HG03280 (cell line): Measurements from ENCODE around the gene AXIN1.
"Not testable (repeated sequence)": the region's sequence is repeated elsewhere in the genome, so short reads cannot be mapped to it uniquely, and the experiment has no call there.

Source experiments
- ATAC-seq: cut with Tn5 transposase; IDR thresholded peaks from one replicate; pipeline ENCODE4 v1.9.1; 2021; ENCODE audit warnings: mild to moderate bottlenecking, moderate library complexity; ENCODE audit not compliant: unreplicated experiment

Gene AXIN1

DNA sequence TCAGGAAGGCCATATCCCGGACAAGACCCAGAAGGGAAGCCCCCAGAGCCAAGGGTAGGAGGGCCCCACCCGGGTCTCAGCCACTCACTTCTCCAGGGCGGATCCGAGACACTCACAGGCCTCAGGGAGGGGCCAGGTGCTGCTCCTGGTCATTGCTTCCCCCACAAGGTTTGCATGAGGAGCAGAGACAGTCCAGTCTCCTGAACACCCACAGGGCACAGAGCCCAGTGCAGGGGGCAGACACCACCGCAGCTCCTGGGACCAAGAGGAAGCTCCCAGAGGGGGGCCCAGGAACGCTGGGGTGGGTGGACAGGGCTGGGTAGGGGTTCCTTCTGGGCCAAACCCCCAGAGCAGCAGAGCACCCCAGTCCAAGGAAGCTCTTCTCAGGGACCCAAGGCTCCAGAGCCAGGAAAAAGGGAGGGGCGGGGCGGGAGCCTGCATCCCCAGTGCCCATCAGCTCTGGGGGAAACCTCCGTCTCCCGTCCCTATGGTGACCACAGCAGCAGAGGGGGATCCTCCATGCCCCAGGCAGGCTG, 18.5 kb upstream of the AXIN1 start:
- ATAC-seq = no peak

DNA sequence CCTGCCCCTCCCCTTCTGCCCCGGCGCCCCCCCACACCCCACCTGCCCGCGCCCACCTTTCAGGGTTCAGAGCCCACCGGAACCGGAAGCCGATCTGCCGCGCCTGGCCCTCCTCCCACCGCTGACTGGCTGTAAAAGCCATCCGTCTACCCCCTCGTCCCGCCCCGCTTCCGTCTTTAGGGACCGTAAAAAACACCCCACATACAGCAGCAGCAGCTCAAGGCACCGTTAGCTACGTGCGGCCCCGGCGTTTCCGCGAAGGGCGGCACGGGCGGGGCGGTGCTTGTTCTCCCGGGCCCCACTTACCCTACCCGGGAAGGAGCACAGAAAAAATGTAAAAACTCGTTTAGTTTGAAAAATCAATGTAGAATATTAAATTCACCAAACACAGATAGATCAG, 17.9 kb upstream of the AXIN1 start, which contains the start of gene MRPL28:
Gene MRPL28 (minus strand): TSS at position 96 of the 400 bp plus-strand sequence. CDS start 320 bp downstream, outside the sequence.
- ATAC-seq = peak; percentile 90

DNA sequence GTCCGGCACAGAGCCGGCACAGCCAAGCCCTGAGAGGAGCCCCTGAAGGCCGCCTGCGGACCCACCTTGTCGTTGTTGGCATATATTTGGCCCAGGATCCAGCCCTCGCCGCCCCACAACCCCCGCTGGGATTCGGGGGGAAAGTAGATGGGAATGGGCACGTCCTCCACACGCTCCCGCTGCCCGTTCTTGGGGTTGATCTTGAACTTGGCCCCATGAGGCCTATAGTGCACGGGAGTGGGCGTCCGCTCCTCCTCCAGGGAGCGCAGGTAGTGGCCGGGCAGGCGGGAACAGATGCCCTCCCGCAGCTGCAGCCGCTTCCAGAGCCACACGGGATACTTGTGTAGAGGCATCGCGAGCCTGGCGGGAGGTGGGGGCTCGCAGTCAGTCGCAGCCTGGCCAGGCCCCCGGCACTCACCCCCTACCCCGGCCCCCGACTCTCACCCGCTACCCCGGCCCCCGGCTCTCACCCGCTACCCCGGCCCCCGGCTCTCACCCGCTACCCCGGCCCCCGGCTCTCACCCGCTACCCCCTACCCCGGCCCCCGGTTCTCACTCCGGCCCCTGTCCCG, 17.4 kb upstream of the AXIN1 start:
- ATAC-seq = no peak

DNA sequence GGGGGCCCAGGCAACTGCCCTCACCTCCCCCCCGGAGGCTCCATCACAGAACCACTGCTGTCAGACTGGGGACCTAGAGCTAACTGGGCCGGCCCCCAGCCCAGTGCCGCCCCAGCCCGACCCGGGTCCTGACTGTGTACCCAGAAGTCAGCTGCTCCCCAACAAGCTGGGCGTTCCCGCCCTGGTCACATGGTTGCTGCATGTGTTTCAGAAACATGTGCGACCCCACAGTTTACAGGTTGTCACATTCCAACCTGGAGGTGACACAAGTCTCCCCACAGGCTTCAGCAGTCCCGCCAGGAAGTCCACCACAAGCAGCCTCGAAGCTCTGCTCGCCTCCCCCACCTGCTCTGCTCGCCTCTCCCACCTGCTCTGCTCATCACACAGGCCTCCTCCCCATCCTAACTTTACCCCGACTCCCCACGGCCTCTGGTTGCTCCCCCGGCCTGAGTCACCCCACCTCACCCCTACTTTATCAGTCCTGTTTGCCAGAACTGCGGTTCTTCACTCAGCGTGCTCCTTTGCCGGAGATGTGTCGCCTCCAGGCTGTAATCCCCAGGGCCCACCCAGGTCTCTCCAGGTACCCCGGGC, 16.8 kb upstream of the AXIN1 start:
- ATAC-seq = no peak

DNA sequence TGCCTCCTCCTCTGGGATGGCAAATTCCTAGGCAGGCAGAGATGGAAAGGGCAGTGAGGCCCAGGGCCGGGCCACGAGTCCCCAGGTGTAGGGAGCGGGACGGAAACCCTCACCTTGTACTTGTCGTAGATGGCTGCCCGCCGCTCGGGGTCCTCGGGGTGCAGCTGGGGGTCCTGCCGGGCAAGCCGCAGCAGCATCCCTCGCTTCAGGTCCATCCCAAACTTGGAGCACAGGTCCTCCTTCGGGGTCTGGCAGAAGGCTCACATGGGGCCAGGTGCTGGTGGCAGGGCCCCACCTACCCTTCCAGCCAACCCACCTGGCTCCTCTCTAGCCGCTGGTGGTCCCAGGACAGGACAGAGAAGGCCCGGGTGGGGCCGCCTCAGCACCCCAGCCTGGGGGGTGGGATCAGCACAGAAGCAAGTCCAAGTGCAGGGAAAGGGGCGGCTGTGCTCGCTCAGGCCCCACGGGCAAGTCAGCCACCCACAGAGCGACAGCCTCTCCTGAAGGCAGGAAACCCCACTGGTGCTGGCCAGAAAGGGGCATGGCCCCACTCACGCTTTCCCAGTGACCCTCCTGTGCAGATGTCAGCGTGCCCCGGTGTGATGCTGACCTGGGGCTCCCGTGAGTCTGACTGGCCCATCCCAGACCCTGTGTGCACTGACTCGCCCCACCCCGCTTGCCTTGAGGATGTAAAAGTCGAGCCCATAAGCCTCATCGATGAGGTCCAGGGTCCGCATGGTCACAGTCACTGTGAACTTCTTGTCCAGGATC, 16.1 kb upstream of the AXIN1 start:
- ATAC-seq = no peak

DNA sequence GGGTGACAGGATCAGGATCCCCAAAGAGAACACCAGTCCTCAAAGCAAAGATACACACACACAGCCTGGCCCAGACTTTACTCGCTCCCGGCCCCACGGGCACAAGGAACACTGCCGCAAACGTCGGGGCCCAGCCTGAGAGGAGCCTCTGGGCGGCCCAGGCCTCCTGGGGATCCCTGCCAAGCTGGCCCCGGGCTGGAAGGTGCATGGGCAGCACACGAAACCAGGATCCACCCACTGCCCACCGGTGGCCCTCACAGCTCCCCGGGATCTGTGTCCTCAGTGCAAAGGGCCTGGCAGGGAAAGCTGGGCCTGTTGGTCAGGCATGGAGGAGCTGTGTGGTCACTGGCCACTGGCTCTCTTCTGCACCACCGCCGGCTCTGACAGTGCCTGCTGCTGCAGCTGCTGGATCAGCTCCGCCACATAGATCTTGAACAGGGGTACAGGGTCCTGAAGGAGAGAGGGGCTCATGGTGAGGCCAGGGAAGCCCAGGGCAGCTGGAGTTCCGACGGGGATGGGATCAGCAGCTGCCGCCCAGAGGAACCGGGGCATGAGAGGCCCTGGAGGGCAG, 14.9 kb upstream of the AXIN1 start:
- no peak for ATAC-seq

DNA sequence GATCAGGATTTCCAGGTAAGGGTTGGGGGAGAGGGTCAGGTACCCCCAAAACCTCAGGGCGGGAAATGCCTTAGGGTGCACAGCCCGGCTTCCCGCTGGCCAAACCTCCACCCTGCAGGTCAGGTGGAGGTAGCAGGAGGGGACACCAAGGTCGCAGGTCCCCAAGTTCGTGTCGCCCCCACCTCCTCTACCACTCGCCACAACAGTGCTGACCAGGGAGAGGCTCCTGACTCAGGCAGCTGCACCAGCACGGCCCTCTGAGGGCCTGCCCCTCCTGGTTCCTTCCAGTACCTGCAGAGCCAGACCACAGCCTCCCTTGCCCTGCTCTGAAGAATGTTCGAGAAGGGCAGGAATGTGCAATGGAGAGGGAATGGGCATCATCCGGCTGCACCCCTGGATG, 14.0 kb upstream of the AXIN1 start:
- no peak for ATAC-seq

DNA sequence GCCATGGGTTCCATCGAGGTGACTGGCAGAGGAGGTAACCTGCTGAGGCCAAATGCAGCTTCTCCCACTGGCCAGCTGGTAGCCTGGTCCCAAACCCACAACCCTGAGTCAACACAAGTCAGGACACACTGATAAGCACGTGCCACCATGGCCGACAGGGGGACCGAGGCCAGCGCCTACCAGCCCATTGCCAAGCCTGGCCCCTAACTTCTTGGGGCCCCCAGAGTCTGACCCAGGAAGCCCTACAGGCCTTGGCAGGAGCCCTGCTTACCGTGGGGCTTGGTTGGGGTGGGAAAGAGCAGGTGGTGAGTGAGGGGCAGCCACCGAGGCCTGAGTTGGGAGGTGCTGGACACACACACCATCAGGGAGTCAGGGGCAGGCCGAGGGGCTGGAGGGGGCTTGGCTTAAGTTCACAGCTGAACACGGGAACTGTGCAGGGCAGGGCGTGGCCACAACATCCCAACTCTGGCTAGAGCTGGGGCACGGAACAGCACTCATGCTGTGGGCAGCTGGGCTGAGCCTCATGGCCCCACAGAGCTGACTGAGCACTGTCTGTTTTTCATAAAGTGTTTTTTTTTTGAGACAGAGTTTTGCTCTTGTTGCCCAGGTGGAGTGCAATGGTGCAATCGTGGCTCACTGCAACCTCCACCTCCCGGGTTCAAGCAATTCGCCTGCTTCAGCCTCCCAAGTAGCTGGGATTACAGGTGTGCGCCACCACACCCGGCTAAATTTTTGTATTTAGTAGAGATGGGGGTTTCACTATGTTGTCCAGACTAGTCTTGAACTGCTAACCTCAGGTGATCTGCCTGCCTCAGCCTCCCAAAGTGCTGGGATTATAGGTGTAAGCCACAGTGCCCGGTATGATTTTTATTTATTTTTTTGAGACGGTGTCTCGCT, 12.3 kb upstream of the AXIN1 start:
- no peak for ATAC-seq

DNA sequence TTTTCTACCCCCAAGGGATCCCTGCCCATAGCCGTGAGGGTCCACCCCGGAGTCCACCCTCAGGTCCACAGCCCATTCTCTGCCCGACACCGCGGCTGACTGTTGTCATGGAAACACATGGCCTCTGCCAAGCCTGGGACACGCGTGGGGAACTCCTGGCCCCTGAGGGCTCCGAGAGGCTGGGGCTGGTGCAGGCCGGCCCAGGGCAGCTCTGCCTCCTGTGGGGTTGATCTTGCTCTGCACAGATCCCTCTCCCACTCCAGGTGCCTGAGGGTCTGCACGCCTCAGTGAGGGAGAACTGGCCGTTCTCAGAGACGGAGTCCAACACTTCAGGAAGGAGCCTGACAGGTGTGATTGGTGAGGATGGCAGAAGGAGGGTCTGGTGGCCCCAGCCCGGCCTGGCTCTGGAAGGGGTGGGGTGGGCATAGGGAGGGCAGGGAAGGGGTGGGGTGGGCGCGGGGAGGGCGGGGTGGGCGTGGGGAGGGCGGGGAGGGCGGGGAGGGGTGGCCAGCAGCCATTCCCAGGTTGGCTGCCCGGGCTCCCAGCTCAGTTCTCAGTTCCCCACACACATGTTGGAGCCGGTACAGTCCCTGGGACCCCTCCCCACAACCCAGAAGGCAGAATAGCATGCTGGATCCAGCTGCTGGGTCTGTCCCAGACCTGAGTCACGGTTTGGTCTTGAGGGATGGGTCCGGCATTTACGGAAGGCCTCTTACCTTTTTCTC, 11.4 kb upstream of the AXIN1 start:
- no peak for ATAC-seq

DNA sequence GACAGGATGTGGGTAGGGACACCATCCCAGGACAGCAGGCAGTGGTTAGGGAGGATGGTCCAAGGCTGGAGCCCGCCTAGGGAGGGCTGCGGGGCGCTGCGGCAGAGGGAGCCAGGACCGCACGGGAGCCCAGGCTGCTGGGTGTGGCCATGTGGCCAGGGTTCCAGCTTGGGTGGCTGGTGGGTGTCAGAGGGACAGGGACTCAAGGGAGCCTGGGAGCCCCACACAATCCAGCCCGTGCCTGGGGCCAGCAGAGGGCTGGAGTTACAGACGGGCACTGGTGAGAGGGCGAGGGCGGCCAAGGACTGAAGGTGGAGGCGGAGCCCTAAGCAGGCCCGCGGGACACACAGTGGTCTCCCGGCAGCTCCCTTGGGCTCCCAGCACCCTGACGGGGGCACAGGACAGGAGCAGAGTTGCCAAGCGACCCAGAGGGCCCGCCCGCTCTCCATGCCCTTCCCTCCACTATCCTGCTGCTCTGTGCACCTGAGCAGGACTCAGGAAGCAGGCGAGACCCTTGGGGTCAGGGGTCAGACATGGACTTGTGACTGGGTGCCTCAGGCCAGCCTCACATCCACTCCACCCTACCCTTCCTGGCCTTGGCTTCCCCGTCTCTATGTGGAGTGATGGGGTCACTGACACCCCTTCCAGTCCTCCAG, 10.7 kb upstream of the AXIN1 start:
- ATAC-seq = no peak

DNA sequence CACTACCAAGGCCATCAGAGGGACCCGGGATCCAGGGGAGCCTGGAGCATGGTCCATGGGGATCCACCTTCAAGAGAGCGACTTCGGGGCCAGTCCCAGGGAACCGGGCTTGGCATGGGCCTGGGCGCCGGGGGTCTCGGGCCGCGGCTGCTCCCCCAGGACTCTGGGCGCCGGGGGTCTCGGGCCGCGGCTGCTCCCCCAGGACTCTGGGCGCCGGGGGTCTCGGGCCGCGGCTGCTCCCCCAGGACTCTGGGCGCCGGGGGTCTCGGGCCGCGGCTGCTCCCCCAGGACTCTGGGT, 10.1 kb upstream of the AXIN1 start:
- not testable (repeated sequence) for ATAC-seq

DNA sequence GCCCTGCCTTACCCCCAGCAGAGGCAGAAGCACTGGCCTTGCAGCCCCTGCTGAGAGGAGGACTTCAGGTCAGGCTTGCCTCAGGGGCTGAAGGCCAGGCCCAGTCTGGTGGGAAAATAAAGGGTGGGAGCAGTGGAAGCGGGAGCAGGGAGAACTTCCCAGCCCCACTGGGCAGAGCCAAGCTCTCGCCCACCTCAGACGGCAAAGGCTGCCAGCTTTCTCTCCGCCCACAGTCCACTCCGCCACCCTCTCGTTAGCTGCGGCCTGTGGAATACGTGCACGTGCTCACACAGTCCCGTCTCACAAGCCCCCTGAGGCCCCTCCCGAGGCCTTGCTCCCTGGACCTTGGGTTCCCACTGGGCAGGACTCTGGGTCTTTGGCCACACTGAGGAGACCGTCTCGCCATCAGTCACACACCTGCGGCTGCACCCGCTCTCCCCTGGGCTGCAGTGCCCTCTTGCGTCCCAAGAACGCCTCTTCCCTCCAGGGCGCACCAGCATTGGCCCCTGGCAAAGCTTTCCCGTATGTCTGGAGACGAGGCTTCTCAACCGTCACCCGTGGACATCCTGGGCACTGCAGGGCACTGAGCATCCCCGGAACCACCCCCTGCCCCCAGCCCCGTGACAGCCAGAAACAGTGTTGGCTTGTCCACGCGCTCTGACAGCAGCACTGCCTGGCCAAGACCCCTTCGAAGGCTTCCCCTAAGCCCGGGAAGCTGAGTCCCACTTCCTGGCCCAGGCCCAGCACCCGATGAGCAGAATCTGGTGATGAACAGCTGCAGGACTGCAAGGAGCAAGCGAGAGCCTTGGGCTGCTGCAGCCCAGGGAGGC, 9.6 kb upstream of the AXIN1 start:
- no peak for ATAC-seq

DNA sequence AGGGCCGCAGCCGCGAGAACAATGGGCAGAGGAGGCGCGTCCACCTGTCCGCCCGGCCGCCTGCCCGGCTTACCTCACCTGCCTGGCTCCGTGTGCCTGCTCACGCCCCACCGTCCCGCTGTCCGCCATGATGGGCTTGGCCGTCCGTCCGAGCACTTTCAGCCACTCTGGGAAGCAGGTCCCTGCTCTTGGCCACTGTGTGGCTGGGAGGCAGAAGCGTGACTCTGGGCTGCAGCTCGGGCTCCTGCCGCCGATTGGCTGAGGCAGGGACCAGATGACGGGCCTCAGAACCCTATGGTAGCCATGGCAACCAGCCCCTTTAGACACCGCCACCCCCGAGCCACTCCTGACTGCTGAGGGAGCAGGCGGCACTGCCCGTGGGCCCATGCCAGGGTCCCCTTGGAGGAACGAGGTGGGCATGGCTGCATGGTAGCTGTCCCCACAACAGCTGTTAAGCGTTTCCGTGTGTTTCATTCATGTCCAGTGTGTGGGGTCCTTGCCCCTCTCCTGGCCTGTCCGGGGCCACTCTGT, 8.9 kb upstream of the AXIN1 start:
- no peak for ATAC-seq

DNA sequence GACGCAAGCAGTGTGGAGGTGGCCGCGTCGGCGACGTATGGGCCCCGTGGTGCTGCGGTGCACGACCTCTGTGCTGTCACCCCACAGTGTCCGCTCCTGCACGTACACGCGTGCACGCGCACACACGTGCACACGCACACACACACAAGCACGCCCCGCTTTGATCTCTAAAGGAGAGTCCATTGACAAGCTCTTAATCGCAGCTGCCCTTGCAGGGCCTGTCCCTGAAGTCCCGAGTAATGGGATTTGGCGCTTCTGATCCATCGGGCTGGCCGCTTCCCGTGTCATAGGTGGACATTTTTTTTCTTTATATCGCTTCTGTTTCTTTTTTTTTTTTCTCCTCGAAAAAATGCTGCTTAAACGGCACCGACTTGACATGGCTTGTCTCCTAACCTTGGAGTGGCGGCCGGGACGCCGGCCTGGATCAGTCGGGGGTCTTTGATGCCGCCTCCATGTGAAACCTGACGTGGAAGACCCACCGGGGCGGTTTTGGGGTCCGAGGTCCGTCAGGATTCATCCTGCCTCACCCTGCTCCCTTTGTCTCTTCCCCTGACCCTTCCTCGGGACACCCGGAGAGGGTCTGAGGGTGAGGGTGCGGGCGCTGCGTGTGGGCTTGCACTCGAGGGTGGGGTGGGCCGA, 8.3 kb upstream of the AXIN1 start:
- no peak for ATAC-seq

DNA sequence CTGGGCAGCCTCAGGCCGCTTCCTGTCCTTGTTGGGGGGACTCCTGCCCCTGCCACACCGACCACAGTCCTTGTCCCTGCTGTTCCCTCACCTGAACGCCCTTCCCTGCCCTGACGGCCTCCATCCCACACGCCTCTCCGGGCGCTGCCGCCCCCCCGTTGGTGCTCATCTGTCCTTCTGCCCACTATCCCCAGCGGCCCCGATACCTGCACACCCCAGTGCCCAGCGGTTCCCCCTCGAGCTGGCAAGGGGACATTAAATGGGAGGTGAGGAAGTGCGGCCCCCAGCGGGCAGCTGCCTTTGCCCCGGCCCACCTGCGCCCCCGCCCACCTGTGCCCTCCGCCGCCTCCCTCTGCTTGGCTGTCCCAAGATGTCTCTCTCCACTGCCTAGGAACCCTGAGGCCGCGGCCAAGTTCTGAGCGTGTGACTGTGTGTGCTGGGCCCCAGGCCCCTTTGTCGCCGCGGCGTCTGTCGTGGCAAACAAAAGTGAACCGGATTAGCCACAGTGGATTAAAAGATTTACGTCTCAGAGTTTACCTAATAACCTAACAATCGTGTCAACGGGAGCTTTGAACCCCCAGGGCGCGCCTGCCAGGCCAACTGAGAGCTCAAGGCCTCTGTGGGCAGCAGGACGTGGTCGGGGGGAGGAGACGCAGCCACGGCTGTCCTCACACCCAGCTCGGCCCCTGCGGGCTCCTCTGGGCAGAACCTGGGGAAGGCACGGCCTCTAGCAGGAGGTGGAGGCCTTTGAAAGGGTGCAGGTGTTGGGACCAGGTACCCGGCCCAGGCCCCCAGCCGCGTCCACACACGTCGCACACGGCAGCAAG, 7.6 kb upstream of the AXIN1 start:
- no peak for ATAC-seq

DNA sequence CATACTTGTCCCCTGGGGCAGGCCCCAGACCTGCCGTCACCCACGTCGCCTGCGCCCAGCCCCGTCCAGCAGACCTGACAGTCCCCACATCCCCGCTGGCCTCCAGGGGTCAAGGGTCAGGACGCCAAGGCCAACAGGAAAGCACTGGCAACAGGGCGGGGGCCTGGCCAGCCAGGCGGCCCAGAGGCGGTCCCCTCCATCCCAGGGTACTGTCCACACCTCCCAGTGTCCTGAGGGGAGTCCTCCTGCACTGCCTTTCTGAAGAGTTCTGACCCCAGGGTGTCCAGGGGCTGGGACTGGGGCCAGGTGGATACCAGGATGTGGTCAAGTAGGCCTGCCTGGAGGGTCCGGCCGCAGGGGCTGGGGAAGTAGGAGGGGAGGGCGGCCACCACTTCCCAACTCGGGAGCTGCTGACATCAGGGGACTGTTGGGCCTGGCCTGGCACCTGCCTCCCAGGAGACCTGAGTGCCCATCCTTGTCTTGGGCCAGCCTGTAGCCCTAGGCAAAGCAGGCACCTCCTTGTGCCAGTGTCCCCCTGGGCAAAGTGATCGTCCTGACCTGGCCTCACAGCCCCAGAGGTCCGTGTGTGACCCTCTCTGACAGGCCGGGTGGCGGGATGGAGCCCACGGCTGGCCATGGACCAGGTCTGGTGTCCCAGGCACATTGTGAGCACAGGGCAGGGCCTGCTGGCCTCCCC, 6.7 kb upstream of the AXIN1 start:
- no peak for ATAC-seq

DNA sequence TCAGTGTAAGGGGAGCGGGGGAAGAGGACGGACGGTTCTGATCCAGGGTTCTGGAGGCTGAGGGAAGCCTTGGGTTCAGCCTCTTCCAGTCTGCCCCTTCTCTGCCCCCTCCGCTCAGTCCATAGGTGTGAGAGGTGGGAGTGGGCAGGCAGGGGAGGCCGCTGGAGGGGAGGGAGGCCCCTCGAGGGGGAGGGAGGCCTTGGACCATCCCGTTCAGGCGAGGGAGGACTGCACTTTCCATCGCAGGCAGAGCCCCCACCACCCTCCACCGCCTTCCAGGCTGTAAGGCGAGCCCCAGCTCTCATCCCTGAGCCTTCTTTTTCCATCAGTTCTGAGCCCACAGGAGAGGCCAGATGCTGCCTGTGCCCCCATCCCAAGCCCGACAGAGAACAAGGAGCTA, 4.2 kb upstream of the AXIN1 start:
- ATAC-seq = no peak
